Memory B cell (primary cell): Measurements from ENCODE around the gene MKNK1.

Experiments
- ATAC-seq: fragments of 150-1000 bp; cut with Tn5 transposase; 2 replicates; pipeline ENCODE4 v1.10.0; 2021; ENCODE audit warnings: low read depth, mild to moderate bottlenecking, moderate library complexity
- DNase-seq, 2 donors: peaks; one replicate each; pipeline ENCODE4 v3.0.0; 2022; ENCODE audit warnings: low spot score in 2 of 2
- H3K27ac Mint-ChIP-seq: one replicate; pipeline ENCODE4 v1.8.0; 2022; ENCODE audit warnings: mild to moderate bottlenecking, moderate library complexity, mixed read lengths
- H3K27me3 Mint-ChIP-seq: one replicate; pipeline ENCODE4 v1.8.0; 2022; ENCODE audit warnings: mixed read lengths
- H3K36me3 Mint-ChIP-seq: one replicate; pipeline ENCODE4 v1.8.0; 2022; ENCODE audit warnings: mild to moderate bottlenecking, mixed read lengths
- H3K4me1 Mint-ChIP-seq: one replicate; pipeline ENCODE4 v1.8.0; 2022; ENCODE audit warnings: mixed read lengths
- H3K4me3 Mint-ChIP-seq: one replicate; pipeline ENCODE4 v1.8.0; 2022; ENCODE audit warnings: mild to moderate bottlenecking, moderate library complexity, mixed read lengths
- H3K9me3 Mint-ChIP-seq: one replicate; pipeline ENCODE4 v1.8.0; 2022; ENCODE audit warnings: mixed read lengths

MKNK1 gene

DNA sequence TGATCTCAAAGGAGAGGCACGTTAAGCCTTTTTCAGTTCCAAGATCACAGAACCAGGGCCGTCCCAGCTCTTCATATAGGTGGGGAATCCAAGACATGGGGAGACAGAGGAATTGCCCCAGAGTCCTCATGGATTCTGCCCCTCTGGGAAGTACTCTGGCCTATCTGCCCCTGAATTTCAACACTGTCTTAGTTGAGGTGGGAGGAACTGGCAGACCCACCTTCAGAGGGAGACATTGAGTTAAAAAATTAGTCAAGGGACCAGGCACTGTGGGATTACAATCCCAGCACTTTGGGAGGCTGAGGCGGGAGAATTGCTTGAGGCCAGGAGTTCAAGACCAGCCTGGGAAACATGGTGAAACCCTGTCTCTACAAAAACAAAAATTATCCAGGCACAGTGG, 50.6 kb downstream of the MKNK1 start:
- Mint-ChIP-seq H3K36me3 (peaks cover 2% of the 10 kb centered on the region), H3K4me3 (no peak overlapping the region), H3K27me3 (peaks cover 18% of the 10 kb centered on the region), H3K4me1 (peaks cover 9% of the 10 kb centered on the region), H3K27ac (no peak overlapping the region), H3K9me3 (no peaks in the 10 kb centered on the region)
- no peak for ATAC-seq
- no peak for DNase-seq

- no peak for DNase-seq
- peaks cover 9% of the 10 kb centered on the region for H3K4me1 Mint-ChIP-seq
- H3K36me3 Mint-ChIP-seq = no peaks in the 10 kb centered on the region
- no peak for ATAC-seq
- H3K9me3 Mint-ChIP-seq = no peaks in the 10 kb centered on the region
- peaks cover 18% of the 10 kb centered on the region for H3K27me3 Mint-ChIP-seq
- H3K4me3 Mint-ChIP-seq = no peak overlapping the region
- H3K27ac Mint-ChIP-seq = no peak overlapping the region
Measured at GRCh38 chr1:46552357-46553237, 51.5 kb downstream of the MKNK1 start.

DNA sequence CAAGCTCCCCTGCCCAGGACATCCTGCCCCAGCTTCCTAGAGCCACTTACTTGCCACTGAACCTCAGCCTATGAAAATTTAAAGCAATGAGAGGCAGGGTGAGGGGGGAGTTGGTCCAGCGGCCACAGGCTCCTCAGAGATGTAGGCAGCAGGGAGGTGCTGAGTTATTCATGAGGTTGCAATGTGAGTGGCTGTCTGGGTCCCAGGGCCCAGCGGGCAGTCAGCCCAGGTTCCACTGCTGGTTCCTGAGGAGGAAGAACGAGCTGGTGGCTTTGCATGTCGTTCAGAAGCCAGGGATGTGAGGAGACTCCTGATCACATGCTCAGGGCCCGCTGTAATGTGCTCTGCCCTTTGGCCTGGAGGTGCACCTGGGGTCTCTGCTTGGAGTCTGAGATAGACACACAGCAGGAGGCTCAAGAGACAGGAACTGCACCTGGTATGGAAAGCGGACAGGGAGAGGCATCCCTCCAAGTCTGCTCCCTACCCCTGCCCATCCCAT, 52.4 kb downstream of the MKNK1 start, which contains the start of gene KNCN:
Gene KNCN, minus strand, starts transcription at position 51 of the 499 bp plus-strand sequence. CDS start 432 bp downstream, outside the sequence.
- H3K27me3 Mint-ChIP-seq = peaks cover 22% of the 10 kb centered on the region
- H3K4me1 Mint-ChIP-seq = peaks cover 9% of the 10 kb centered on the region
- ATAC-seq (no peak), DNase-seq (no peak)
- no peaks in the 10 kb centered on the region for H3K9me3 Mint-ChIP-seq
- H3K27ac Mint-ChIP-seq = peak within 1 kb of the TSS; percentile 28
- H3K4me3 Mint-ChIP-seq = no peak within 1 kb of the TSS
- H3K36me3 Mint-ChIP-seq = no peaks in the 10 kb centered on the region

DNA sequence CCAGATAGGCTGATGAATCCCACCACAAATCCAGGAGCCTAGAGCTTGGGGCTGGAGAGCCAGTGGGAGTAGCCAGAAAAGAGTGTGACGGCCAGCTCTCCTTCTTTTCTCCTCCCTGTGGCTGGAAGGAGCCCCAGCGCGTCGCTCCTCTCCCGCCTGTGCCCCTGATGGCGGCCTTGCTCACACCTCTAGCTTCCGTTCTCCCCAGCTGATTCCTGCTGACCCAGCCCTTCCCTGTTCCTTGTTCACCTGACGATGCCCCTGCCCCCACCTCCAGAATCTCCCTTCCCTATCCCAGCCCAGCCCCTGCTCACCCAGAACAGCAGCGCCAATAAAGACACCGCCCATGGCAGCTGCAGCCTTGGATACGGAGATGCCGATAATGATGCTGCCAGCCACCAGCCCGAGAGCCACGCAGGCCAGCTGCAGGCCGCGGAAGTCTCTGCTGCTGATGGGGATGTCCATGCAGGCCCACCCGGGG, 53.3 kb downstream of the MKNK1 start:
- no peak for ATAC-seq

GRCh38 chr1:46549697-46550681, 54.1 kb downstream of the MKNK1 start:
- Mint-ChIP-seq H3K27ac (peak overlapping the region; percentile 89), H3K9me3 (no peaks in the 10 kb centered on the region), H3K4me3 (no peak overlapping the region), H3K4me1 (peaks cover 9% of the 10 kb centered on the region), H3K27me3 (peaks cover 30% of the 10 kb centered on the region), H3K36me3 (no peaks in the 10 kb centered on the region)
- peak; percentile 84 for ATAC-seq
- no peak for DNase-seq

More for the DNA sequence above, 53.3 kb downstream of the MKNK1 start:
- Mint-ChIP-seq H3K4me1 (peaks cover 9% of the 10 kb centered on the region), H3K27ac (no peak overlapping the region), H3K36me3 (no peaks in the 10 kb centered on the region), H3K9me3 (no peaks in the 10 kb centered on the region), H3K27me3 (peaks cover 25% of the 10 kb centered on the region), H3K4me3 (no peak overlapping the region)
- no peak for DNase-seq

GRCh38 chr1:46547481-46548383, 56.3 kb downstream of the MKNK1 start:
- H3K27ac Mint-ChIP-seq = no peak overlapping the region
- peaks cover 11% of the 10 kb centered on the region for H3K4me1 Mint-ChIP-seq
- DNase-seq = no peak
- peaks cover 39% of the 10 kb centered on the region for H3K27me3 Mint-ChIP-seq
- no peak overlapping the region for H3K4me3 Mint-ChIP-seq
- H3K36me3 Mint-ChIP-seq = no peaks in the 10 kb centered on the region
- peak; percentile 28 for ATAC-seq
- no peaks in the 10 kb centered on the region for H3K9me3 Mint-ChIP-seq

GRCh38 chr1:46546210-46546609, 57.9 kb downstream of the MKNK1 start:
- Mint-ChIP-seq H3K36me3 (no peaks in the 10 kb centered on the region), H3K4me1 (peaks cover 11% of the 10 kb centered on the region), H3K27ac (no peak overlapping the region), H3K27me3 (peaks cover 42% of the 10 kb centered on the region), H3K4me3 (no peak overlapping the region), H3K9me3 (no peaks in the 10 kb centered on the region)
- DNase-seq (no peak), ATAC-seq (no peak)

- ATAC-seq = no peak
- Mint-ChIP-seq H3K4me3 (no peak overlapping the region), H3K27me3 (peaks cover 42% of the 10 kb centered on the region), H3K36me3 (no peaks in the 10 kb centered on the region), H3K9me3 (no peaks in the 10 kb centered on the region), H3K27ac (no peak overlapping the region), H3K4me1 (peaks cover 11% of the 10 kb centered on the region)
- DNase-seq = no peak
Measured at GRCh38 chr1:46545784-46546183, 58.3 kb downstream of the MKNK1 start.

GRCh38 chr1:46544561-46545240, 59.4 kb downstream of the MKNK1 start:
- no peaks in the 10 kb centered on the region for H3K36me3 Mint-ChIP-seq
- no peaks in the 10 kb centered on the region for H3K9me3 Mint-ChIP-seq
- peaks cover 40% of the 10 kb centered on the region for H3K27me3 Mint-ChIP-seq
- DNase-seq (no peak), ATAC-seq (no peak)
- no peak overlapping the region for H3K27ac Mint-ChIP-seq
- no peak overlapping the region for H3K4me3 Mint-ChIP-seq
- peaks cover 8% of the 10 kb centered on the region for H3K4me1 Mint-ChIP-seq

GRCh38 chr1:46543761-46544560, 60.1 kb downstream of the MKNK1 start:
- H3K27me3 Mint-ChIP-seq = peaks cover 34% of the 10 kb centered on the region
- no peak overlapping the region for H3K4me3 Mint-ChIP-seq
- no peaks in the 10 kb centered on the region for H3K9me3 Mint-ChIP-seq
- no peak overlapping the region for H3K27ac Mint-ChIP-seq
- DNase-seq (no peak), ATAC-seq (no peak)
- H3K36me3 Mint-ChIP-seq = no peaks in the 10 kb centered on the region
- peaks cover 2% of the 10 kb centered on the region for H3K4me1 Mint-ChIP-seq

DNA sequence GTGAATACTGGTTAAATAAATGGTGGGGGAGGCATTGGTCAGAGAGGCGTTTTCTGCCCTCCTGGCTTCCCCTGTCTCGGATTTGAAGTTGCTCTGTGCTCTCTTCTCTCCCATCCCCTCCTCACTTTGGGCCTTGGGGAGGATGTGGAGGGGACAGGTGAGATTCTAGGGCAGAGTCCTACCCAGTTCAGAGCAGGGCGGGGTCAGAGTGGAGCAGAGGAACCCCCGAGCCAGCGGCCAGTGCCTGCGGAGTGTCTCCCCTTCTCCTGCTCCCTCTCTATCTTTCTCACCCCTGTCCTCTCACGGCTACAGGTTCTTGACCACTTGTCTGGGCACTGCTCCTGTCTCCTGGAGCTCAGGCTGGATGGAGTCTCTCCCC, 60.7 kb downstream of the MKNK1 start:
- DNase-seq = no peak
- Mint-ChIP-seq H3K27ac (no peak overlapping the region), H3K27me3 (peaks cover 37% of the 10 kb centered on the region), H3K4me1 (peaks cover 2% of the 10 kb centered on the region), H3K9me3 (no peaks in the 10 kb centered on the region), H3K36me3 (no peaks in the 10 kb centered on the region), H3K4me3 (no peak overlapping the region)
- ATAC-seq = no peak

DNA sequence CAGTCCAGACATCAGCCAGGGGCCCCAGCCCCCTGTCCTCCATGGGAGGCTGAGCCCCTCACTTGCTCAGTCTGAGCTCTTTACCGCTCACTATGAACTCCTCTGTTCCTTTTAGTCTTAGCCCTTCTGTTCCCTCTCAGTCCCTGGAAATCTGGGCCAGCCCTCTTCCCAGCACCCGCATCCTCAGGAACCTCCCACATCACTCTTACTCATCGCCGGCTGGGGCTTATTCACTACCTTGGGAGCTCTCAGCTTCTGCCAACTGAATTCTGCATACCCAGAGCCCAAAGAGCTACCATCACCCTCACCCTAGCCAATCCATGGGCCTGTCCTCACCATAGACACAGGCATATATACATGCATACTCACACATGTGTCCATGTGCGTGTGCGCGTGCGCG, 64.1 kb downstream of the MKNK1 start:
- H3K9me3 Mint-ChIP-seq = peaks cover 5% of the 10 kb centered on the region
- no peak overlapping the region for H3K27ac Mint-ChIP-seq
- ATAC-seq (no peak), DNase-seq (no peak)
- no peaks in the 10 kb centered on the region for H3K36me3 Mint-ChIP-seq
- H3K4me3 Mint-ChIP-seq = no peak overlapping the region
- peaks cover 29% of the 10 kb centered on the region for H3K27me3 Mint-ChIP-seq
- H3K4me1 Mint-ChIP-seq = peaks cover 2% of the 10 kb centered on the region
